Osteoblast (primary cell): ENCODE data around the gene KICS2. TPM values are rescaled to one million over a fixed set of nuclear protein-coding genes. Genes with fewer than 3 reads are reported as not detected.
"Not testable (repeated sequence)": the region's sequence is repeated elsewhere in the genome, so short reads cannot be mapped to it uniquely, and the experiment has no call there.

ENCODE experiments used
- DNase-seq: peaks from one replicate; pipeline ENCODE4 v3.0.0; 2011; ENCODE audit warnings: low spot score, mixed read lengths; ENCODE audit not compliant: insufficient read length; ENCODE audit errors: missing footprints
- H2AFZ ChIP-seq: 2 replicates; pipeline ENCODE4 v1.6.0; 2011; ENCODE audit warnings: mild to moderate bottlenecking, low read length
- H3K27ac ChIP-seq: 2 replicates; pipeline ENCODE4 v1.5.1; 2011; ENCODE audit warnings: mild to moderate bottlenecking, low read depth, low read length, moderate library complexity
- H3K27me3 ChIP-seq: 2 replicates; pipeline ENCODE4 v1.6.0; 2012; ENCODE audit warnings: mild to moderate bottlenecking, control low read depth, inconsistent platforms, low read length, moderate library complexity; ENCODE audit not compliant: insufficient read depth
- H3K36me3 ChIP-seq: 2 replicates; pipeline ENCODE4 v1.5.1; 2011; ENCODE audit warnings: mild to moderate bottlenecking, low read length, control low read depth, moderate library complexity; ENCODE audit not compliant: insufficient read depth
- H3K4me1 ChIP-seq: 2 replicates; pipeline ENCODE4 v1.5.1; 2011; ENCODE audit warnings: mild to moderate bottlenecking, low read length, control low read depth, moderate library complexity; ENCODE audit not compliant: insufficient read depth
- H3K4me2 ChIP-seq: 2 replicates; pipeline ENCODE4 v1.6.0; 2011; ENCODE audit warnings: mild to moderate bottlenecking, low read length; ENCODE audit not compliant: insufficient read depth
- H3K4me3 ChIP-seq: fragments of 200-600 bp; sonication (generic); 3 replicates; pipeline ENCODE4 v1.5.1; 2012; ENCODE audit warnings: mild to moderate bottlenecking, low read length, inconsistent platforms; ENCODE audit not compliant: insufficient read depth
- H3K79me2 ChIP-seq: 2 replicates; pipeline ENCODE4 v1.6.0; 2012; ENCODE audit warnings: mild to moderate bottlenecking, low read length, control low read depth, inconsistent platforms; ENCODE audit not compliant: insufficient read depth
- H3K9me3 ChIP-seq: 2 replicates; pipeline ENCODE4 v1.5.1; 2011; ENCODE audit warnings: low read depth, low read length, control low read depth
- H4K20me1 ChIP-seq: 2 replicates; pipeline ENCODE4 v1.6.0; 2012; ENCODE audit warnings: mild to moderate bottlenecking, low read length, control low read depth; ENCODE audit not compliant: insufficient read depth
- CTCF ChIP-seq: IDR thresholded peaks from 2 replicates; pipeline ENCODE4 v1.5.1; 2011; ENCODE audit warnings: mild to moderate bottlenecking, low read depth, low read length, moderate library complexity; ENCODE audit errors: extremely low read depth
- total RNA-seq: library from RNA; depleted of rRNA; stranded (reverse); fragments of >200 nt; gene quantifications from 2 replicates; pipeline ENCODE4 v1.2.3, GENCODE V29; 2012

The KICS2 gene
- total RNA-seq, 1 donor: 5.4 TPM

GRCh38 chr12:64203775-64204174 is 18.3 kb downstream of the KICS2 start:
- Histone ChIP-seq H2AFZ (no peak overlapping the region), H3K4me3 (no peak overlapping the region), H3K4me1 (no peaks in the 10 kb centered on the region), H3K27ac (no peak overlapping the region), H3K9me3 (no peaks in the 10 kb centered on the region), H3K79me2 (no peaks in the 10 kb centered on the region), H3K4me2 (no peak overlapping the region), H4K20me1 (no peaks in the 10 kb centered on the region), H3K36me3 (no peaks in the 10 kb centered on the region), H3K27me3 (no peaks in the 10 kb centered on the region)
- no peak for TF ChIP-seq CTCF
- no peak for DNase-seq

- H3K4me3 ChIP-seq: no peak overlapping the region
- H3K79me2 ChIP-seq: no peaks in the 10 kb centered on the region
- H3K27me3 ChIP-seq: no peaks in the 10 kb centered on the region
- no peak overlapping the region for H3K4me2 ChIP-seq
- H3K27ac ChIP-seq: no peak overlapping the region
- no peaks in the 10 kb centered on the region for H3K9me3 ChIP-seq
- no peak for DNase-seq
- no peaks in the 10 kb centered on the region for H3K36me3 ChIP-seq
- no peak overlapping the region for H2AFZ ChIP-seq
- no peaks in the 10 kb centered on the region for H3K4me1 ChIP-seq
- no peaks in the 10 kb centered on the region for H4K20me1 ChIP-seq
- TF ChIP-seq CTCF: no peak
Measured at GRCh38 chr12:64203036-64203435, 19.1 kb downstream of the KICS2 start.

- H3K4me1 ChIP-seq: peaks cover 15% of the 10 kb centered on the region
- not testable (repeated sequence) for H3K9me3 ChIP-seq, H4K20me1 ChIP-seq, H2AFZ ChIP-seq, H3K79me2 ChIP-seq, H3K4me2 ChIP-seq, DNase-seq, H3K27ac ChIP-seq, H3K27me3 ChIP-seq, H3K36me3 ChIP-seq, H3K4me3 ChIP-seq
Measured at GRCh38 chr12:64195841-64196240, 26.3 kb downstream of the KICS2 start.

GRCh38 chr12:64194333-64195149 is 27.6 kb downstream of the KICS2 start:
- no peaks in the 10 kb centered on the region for H4K20me1 ChIP-seq
- no peaks in the 10 kb centered on the region for H3K27me3 ChIP-seq
- peak; percentile 82 for DNase-seq
- no peak overlapping the region for H3K4me3 ChIP-seq
- TF ChIP-seq CTCF: no peak
- peak overlapping the region; percentile 44 for H3K4me2 ChIP-seq
- H3K36me3 ChIP-seq: peaks cover 6% of the 10 kb centered on the region
- no peaks in the 10 kb centered on the region for H3K9me3 ChIP-seq
- H3K27ac ChIP-seq: peak overlapping the region; percentile 28
- peak overlapping the region; percentile 84 for H2AFZ ChIP-seq
- H3K79me2 ChIP-seq: no peaks in the 10 kb centered on the region
- peaks cover 15% of the 10 kb centered on the region for H3K4me1 ChIP-seq
